ENCODE data around the gene SCN1B.

The SCN1B gene

DNA sequence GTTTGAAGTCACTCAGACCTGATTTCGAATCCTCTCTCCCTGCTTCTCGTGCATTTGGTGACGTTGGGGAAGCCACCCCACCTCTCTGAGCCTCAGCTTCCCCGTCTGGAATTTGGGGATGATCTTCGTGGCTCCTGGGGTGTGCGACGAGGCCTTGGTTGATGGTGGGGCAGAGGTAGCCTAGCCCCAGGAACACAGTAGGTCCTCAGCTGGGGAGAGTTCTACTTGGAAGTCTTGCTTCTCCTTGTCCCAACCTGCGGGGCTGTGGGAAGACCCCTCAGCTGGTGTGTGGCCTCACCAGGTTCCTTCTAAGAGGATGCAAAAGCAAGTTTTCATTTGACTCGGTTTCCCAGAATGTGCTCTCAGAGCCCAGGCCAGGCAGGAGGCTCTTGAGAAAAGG lies 24.4 kb downstream of the SCN1B start:
- CTCF ChIA-PET: interaction anchor here (0.7 to 2.3 kb wide), 3 partner anchors 11 to 87 kb away, joined by 3 to 10 read pairs (median 4); no protein-coding TSS in a partner anchor
- DNase-seq (ENCODE audit: extremely low spot score): no peak
- no peak for TF ChIP-seq TARDBP (IDR thresholded peaks at IDR 0.05)
- no peak for TF ChIP-seq SUZ12 (IDR thresholded peaks at IDR 0.05)
- TF ChIP-seq CTBP1 (IDR thresholded peaks at IDR 0.05; ENCODE audit: borderline replicate concordance): no peak
- no peak for TF ChIP-seq FOXM1 (IDR thresholded peaks at IDR 0.05; ENCODE audit: borderline replicate concordance)
- TF ChIP-seq PKNOX1 (IDR thresholded peaks at IDR 0.05): no peak
- TF ChIP-seq FOXK2 (IDR thresholded peaks at IDR 0.05): no peak
- TF ChIP-seq FOXA1 (IDR thresholded peaks at IDR 0.05): no peak
- no peak for TF ChIP-seq HDGF (IDR thresholded peaks at IDR 0.05; ENCODE audit: borderline replicate concordance)
- TF ChIP-seq ARNT (IDR thresholded peaks at IDR 0.05): no peak
- no peak for TF ChIP-seq ZNF384 (IDR thresholded peaks at IDR 0.05)
- POLR2A ChIA-PET: no interaction called here

DNA sequence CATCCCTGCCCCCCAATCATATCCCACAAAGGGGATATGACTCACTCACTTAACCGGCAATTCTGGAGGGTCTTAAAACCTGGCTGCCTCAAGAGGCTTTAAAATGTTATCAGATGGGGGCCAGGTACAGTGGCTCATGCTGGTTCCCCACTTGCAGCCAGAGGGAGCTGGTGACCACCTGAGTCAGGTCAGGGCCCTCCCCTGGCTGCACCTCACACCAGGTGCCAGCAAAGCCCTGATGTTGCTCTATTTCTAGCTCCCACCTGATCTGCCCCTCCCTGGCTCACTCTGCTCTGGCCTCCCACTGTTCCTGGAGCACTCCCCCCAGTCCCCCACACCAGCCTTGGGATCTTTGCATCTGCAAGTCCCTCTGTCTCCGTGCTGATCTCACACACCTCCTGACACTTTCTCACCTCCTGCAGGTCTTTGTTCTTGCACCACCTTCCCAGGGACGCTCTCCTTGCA lies 25.5 kb downstream of the SCN1B start:
- no peak for DNase-seq (ENCODE audit: extremely low spot score)
- TF ChIP-seq FOXA1 (IDR thresholded peaks at IDR 0.05) (no peak), SP1 (IDR thresholded peaks at IDR 0.05) (no peak), PKNOX1 (IDR thresholded peaks at IDR 0.05) (no peak), NFRKB (IDR thresholded peaks at IDR 0.05) (no peak), LEF1 (IDR thresholded peaks at IDR 0.05; ENCODE audit: borderline replicate concordance) (no peak), TARDBP (IDR thresholded peaks at IDR 0.05) (no peak), FOXM1 (IDR thresholded peaks at IDR 0.05; ENCODE audit: borderline replicate concordance) (no peak), FOXK2 (IDR thresholded peaks at IDR 0.05) (no peak), ZNF384 (IDR thresholded peaks at IDR 0.05) (no peak), L3MBTL2 (conservative IDR thresholded peaks at IDR 0.05) (no peak), CTBP1 (IDR thresholded peaks at IDR 0.05; ENCODE audit: borderline replicate concordance) (no peak), ARNT (IDR thresholded peaks at IDR 0.05) (no peak), SUZ12 (IDR thresholded peaks at IDR 0.05) (no peak), ELF4 (IDR thresholded peaks at IDR 0.05) (no peak), HDGF (IDR thresholded peaks at IDR 0.05; ENCODE audit: borderline replicate concordance) (no peak), BHLHE40 (IDR thresholded peaks at IDR 0.05; ENCODE audit: borderline replicate concordance) (no peak)
- ChIA-PET POLR2A (interaction anchor here (0.6 to 0.7 kb wide), 2 partner anchors 11 to 69 kb away, joined by 3 read pairs; no protein-coding TSS in a partner anchor), CTCF (interaction anchor here (1.3 to 2.3 kb wide), 2 partner anchors 11 to 12 kb away, joined by 5 to 10 read pairs; no protein-coding TSS in a partner anchor)

DNA sequence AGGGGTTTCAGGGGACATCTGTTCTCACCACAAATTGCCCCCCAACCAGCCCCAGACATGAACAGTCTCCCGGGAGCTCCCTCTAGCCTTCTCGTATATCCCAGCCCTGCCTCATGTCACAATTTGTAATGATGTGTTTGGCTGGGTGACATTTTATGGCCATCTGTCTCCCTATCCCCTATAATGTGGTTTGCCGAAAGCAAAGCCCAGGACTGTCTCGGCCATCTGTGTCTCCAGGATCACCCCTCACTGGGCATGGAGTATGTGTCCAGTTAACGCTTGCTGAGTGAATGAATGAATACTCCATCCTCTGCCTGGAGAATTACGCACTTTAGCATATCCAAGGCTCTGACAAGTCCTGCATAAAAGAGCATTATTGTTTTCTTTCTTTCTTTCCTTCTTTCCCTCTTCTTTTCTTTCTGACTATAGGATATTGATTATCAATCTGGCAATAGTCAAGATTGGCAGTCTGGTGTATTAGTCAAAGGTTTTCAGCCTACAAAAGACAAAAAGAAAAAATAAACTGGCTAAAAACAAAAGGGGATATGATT lies 26.3 kb downstream of the SCN1B start:
- TF ChIP-seq SP1 (IDR thresholded peaks at IDR 0.05) (no peak), ZNF384 (IDR thresholded peaks at IDR 0.05) (no peak)
- CTCF ChIA-PET: interaction anchor here (2.3 kb wide), 1 partner anchor 13 kb away, joined by 10 read pairs; no protein-coding TSS in a partner anchor
- DNase-seq (ENCODE audit: extremely low spot score): no peak
- POLR2A ChIA-PET: no interaction called here

GRCh38 chr19:35058370-35058769 lies 28.1 kb downstream of the SCN1B start:
- no peak for TF ChIP-seq LEF1 (IDR thresholded peaks at IDR 0.05; ENCODE audit: borderline replicate concordance)
- no peak for TF ChIP-seq BHLHE40 (IDR thresholded peaks at IDR 0.05; ENCODE audit: borderline replicate concordance)
- TF ChIP-seq SP1 (IDR thresholded peaks at IDR 0.05): no peak
- no peak for TF ChIP-seq TARDBP (IDR thresholded peaks at IDR 0.05)
- no peak for TF ChIP-seq ARNT (IDR thresholded peaks at IDR 0.05)
- no peak for TF ChIP-seq FOXM1 (IDR thresholded peaks at IDR 0.05; ENCODE audit: borderline replicate concordance)
- TF ChIP-seq NFRKB (IDR thresholded peaks at IDR 0.05): no peak
- TF ChIP-seq PKNOX1 (IDR thresholded peaks at IDR 0.05): no peak
- no peak for TF ChIP-seq FOXK2 (IDR thresholded peaks at IDR 0.05)
- TF ChIP-seq CTBP1 (IDR thresholded peaks at IDR 0.05; ENCODE audit: borderline replicate concordance): no peak
- TF ChIP-seq SUZ12 (IDR thresholded peaks at IDR 0.05): no peak
- TF ChIP-seq L3MBTL2 (conservative IDR thresholded peaks at IDR 0.05): no peak
- TF ChIP-seq ELF4 (IDR thresholded peaks at IDR 0.05): no peak
- TF ChIP-seq ZNF384 (IDR thresholded peaks at IDR 0.05): no peak
- ChIA-PET CTCF (interaction anchor here (0.9 kb wide), 1 partner anchor 14 kb away, joined by 3 read pairs; no protein-coding TSS in a partner anchor), POLR2A (no interaction called here)
- no peak for DNase-seq (ENCODE audit: extremely low spot score)

DNA sequence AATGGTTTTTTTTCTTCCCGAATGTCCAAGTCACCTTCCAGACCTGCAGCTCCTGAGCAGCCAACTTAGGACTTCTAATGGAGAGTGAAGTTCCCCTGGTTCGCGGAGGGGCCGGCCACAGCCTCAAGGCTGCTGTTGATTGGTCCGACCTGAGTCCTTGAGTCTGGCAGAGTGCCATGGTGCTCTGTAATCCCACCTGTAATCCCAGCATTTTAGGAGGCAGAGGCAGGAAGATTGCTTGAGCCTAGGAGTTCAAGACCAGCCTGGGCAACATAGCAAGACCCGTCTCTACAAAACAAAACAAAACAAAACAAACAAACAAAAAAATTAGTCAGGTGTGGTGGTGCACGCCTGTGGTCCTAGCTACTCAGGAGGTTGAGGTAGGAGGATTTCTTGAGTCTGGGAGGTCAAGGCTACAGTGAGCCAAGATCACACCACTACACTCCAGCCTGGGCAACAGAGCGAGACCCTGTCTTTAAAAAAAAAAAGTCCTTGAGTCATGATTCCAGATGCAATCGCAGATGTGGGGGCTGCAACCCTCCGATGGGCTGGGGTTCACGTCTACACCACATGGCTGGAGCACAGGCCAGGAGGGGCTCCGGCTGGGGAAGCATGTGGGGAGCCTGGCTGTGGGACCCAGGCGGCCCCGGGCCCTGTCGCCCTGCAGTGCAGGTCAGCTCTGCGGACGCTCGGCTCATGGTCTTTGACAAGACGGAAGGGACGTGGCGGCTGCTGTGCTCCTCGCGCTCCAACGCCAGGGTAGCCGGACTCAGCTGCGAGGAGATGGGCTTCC lies 28.9 kb downstream of the SCN1B start:
- POLR2A ChIA-PET: no interaction called here
- DNase-seq (ENCODE audit: extremely low spot score): no peak
- TF ChIP-seq FOXK2 (IDR thresholded peaks at IDR 0.05) (no peak), LEF1 (IDR thresholded peaks at IDR 0.05; ENCODE audit: borderline replicate concordance) (no peak), FOXM1 (IDR thresholded peaks at IDR 0.05; ENCODE audit: borderline replicate concordance) (no peak), ELF4 (IDR thresholded peaks at IDR 0.05) (no peak)
- CTCF ChIA-PET: interaction anchor here (0.9 kb wide), 1 partner anchor 15 kb away, joined by 3 read pairs; no protein-coding TSS in a partner anchor

DNA sequence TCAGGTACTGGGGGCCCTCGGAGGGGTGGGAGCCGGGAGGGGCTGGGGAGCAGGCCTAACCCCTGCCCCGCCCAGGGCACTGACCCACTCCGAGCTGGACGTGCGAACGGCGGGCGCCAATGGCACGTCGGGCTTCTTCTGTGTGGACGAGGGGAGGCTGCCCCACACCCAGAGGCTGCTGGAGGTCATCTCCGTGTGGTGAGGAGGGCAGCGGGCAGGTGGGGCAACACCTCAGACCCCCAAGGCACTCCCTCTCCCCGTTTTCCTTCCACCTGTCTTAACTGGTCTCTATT lies 29.5 kb downstream of the SCN1B start:
- ChIA-PET CTCF (no interaction called here), POLR2A (no interaction called here)
- DNase-seq (ENCODE audit: extremely low spot score): no peak
- no peak for TF ChIP-seq NFRKB (IDR thresholded peaks at IDR 0.05)
- no peak for TF ChIP-seq SP1 (IDR thresholded peaks at IDR 0.05)
- no peak for TF ChIP-seq CTBP1 (IDR thresholded peaks at IDR 0.05; ENCODE audit: borderline replicate concordance)
- no peak for TF ChIP-seq BHLHE40 (IDR thresholded peaks at IDR 0.05; ENCODE audit: borderline replicate concordance)
- no peak for TF ChIP-seq ELF4 (IDR thresholded peaks at IDR 0.05)
- no peak for TF ChIP-seq L3MBTL2 (conservative IDR thresholded peaks at IDR 0.05)
- TF ChIP-seq ARNT (IDR thresholded peaks at IDR 0.05): no peak
- TF ChIP-seq LEF1 (IDR thresholded peaks at IDR 0.05; ENCODE audit: borderline replicate concordance): no peak
- TF ChIP-seq FOXA1 (IDR thresholded peaks at IDR 0.05): no peak

All from HEK293T (cell line).